Adrenal gland (tissue), 5 donors: ENCODE data around the gene CFAP210.

Experiments used
- POLR2A ChIP-seq, 2 donors: fragments of 450-650 bp; IDR thresholded peaks; one replicate each; pipeline ENCODE4 v1.6.1; 2017; ENCODE audit warnings: antibody characterized with exemption in 2 of 2, mild to moderate bottlenecking in 2 of 2, moderate library complexity in 1 of 2
- TF ChIP-seq, protein P1 (sequence below), 6 experiments: fragments of 450-650 bp in 4 of 6; fragments of 200-600 bp in 2 of 6; sonication (generic) in 1 of 6; IDR thresholded peaks; 1 replicate in 5 of 6; 2 replicates in 1 of 6; pipeline versions ENCODE4 v1.5.1 to v1.8.0; 2016 to 2021; ENCODE audit warnings: antibody characterized with exemption in 6 of 6, mild to moderate bottlenecking in 2 of 6, moderate library complexity in 1 of 6
- donor health status: DM: no; HTN: no; CAD: no.

DNA sequence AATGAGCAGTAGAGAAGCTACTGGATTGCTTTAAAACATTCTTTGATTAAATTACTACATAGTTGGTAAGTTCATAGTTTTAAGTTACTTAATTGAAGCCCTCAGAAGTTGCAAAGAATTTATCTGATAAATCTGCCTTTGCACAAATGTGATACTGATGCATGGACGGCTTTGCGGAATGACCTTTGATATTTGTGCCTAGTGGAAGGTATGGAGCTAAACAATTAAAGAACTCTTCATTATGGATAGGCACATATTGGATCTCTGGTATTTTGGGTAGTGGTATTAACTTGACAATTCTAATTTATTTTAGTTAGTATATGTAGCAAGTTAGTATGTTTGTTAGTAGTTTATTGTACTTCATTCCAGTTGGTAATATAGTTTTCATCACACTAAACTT lies 54.1 kb downstream of the CFAP210 start:
- TF ChIP-seq, protein P1, sequence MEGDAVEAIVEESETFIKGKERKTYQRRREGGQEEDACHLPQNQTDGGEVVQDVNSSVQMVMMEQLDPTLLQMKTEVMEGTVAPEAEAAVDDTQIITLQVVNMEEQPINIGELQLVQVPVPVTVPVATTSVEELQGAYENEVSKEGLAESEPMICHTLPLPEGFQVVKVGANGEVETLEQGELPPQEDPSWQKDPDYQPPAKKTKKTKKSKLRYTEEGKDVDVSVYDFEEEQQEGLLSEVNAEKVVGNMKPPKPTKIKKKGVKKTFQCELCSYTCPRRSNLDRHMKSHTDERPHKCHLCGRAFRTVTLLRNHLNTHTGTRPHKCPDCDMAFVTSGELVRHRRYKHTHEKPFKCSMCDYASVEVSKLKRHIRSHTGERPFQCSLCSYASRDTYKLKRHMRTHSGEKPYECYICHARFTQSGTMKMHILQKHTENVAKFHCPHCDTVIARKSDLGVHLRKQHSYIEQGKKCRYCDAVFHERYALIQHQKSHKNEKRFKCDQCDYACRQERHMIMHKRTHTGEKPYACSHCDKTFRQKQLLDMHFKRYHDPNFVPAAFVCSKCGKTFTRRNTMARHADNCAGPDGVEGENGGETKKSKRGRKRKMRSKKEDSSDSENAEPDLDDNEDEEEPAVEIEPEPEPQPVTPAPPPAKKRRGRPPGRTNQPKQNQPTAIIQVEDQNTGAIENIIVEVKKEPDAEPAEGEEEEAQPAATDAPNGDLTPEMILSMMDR (IDR thresholded peaks at IDR 0.05): no peak
- no peak for TF ChIP-seq POLR2A (IDR thresholded peaks at IDR 0.05)
